NOMO-1 treated with DMSO at 0.1 percent for 48 hours (cell line): ENCODE measurements around the gene BTBD6.

ENCODE experiments used
- DNase-seq: peaks from one replicate; lab custom pipeline; 2025; ENCODE audit not compliant: unreplicated experiment; lab: John Stamatoyannopoulos, UW

The BTBD6 gene

DNA sequence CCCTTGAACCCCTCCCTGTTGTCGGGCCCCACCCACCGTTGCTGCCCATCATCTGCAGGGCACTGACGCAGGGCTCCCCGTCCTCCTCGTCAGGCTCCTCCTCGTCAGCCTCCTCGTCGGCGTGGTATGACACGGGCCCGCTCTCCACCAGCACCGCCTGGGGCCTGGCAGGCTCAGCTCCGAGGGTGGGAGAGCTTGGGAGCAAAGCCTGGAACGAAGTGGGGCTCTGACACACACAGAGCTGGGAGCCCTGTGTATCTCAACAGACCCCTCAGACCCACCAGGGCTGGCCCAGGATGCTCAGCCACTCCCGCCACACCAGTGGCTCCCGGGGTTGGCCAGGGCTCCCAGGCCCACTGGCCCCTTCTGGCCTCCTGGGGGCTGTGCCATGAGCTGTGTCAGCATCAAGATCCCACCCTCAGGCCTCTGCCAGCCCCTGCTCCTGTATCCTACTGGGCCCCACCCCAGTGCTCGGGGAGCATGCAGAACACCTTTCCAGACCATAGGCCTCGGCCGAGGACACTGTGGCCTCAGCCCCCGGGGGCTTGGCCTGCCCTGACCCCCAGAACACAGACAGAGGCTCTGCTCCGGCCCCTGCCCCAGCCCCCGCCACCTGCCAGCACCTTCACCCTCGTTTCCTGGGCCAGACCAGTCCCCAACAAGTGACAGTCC lies 37.1 kb upstream of the BTBD6 start:
- no peak for DNase-seq

DNA sequence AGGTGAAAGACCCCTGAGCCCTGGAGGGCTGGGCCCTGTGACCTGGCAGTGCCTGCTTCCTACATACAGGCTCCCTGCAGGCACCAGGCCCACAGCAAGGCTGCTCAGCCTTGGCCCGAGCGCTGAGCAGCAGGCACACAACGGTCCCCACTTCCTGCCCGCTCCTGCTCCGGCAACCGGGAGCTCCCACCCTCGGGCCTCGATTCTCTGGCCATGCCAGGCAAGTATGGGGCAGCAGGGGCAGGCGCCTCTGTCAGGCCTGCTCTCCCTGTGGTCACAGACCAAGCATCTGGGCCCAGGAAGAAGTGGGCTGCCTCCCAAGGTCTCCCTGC lies 36.6 kb upstream of the BTBD6 start:
- DNase-seq: no peak

GRCh38 chr14:105212541-105213300 lies 35.6 kb upstream of the BTBD6 start:
- DNase-seq: no peak

- DNase-seq: no peak
Measured at GRCh38 chr14:105213361-105213760, 35.0 kb upstream of the BTBD6 start.

GRCh38 chr14:105214324-105214915 lies 33.9 kb upstream of the BTBD6 start:
- no peak for DNase-seq

- DNase-seq: no peak
Measured at GRCh38 chr14:105215602-105216001, 32.7 kb upstream of the BTBD6 start.

DNA sequence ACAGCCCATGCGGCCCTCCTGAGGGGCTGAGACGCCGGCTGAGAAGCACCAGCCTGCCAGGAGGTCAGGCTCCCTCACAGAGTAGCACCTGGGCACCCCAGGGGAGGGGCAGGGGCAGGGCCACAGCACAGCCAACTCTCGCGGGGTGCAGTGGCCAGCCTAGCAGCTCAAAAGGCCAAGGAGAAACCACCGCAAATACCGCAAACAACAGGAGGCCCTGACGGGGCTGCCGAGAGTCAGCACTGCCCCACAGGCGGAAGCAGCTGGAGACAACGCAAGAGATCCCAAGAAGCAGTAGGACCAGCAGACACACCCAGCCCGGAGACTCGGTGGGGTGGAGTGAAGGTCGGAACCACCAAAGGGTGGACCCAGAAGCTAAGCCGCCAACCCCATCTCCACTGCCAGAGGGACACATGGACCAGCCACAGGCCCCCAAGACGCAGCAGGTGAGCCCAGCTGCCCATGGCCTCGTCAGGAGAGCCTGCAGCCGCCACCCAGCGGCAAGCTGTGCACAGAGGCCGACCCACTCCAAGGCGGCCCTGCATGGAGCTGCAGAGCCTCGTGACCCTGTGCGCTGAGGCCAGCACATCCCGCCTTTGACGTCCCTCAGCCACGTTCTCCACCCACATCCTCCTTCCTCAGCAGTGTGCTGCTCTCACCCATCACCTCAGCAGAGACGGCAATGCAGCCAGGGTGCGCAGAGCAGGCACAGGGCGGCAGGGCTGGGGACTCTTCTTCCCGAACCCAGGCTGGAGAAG lies 31.7 kb upstream of the BTBD6 start:
- no peak for DNase-seq

- DNase-seq: no peak
Measured at GRCh38 chr14:105217774-105218173, 30.6 kb upstream of the BTBD6 start.

DNA sequence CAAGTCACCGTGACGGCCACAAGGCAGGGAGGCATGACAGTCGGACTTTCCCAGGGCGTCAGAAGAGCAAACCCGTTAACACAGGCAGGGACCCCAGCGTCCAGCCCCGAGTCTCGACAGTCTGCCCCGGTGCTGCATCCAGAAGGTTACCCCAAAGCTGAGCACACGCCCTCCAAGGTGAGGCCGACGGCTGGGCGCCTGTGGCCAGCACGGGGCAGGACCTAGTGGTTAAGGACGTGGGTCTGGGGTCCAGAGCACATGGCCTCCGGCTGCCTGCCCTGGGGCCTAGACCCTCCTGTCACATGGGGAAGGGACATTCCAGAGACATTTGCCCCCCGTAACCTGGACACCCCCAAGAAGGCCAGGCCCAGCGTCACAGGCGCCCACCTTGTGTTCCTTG lies 29.7 kb upstream of the BTBD6 start:
- DNase-seq: no peak

DNA sequence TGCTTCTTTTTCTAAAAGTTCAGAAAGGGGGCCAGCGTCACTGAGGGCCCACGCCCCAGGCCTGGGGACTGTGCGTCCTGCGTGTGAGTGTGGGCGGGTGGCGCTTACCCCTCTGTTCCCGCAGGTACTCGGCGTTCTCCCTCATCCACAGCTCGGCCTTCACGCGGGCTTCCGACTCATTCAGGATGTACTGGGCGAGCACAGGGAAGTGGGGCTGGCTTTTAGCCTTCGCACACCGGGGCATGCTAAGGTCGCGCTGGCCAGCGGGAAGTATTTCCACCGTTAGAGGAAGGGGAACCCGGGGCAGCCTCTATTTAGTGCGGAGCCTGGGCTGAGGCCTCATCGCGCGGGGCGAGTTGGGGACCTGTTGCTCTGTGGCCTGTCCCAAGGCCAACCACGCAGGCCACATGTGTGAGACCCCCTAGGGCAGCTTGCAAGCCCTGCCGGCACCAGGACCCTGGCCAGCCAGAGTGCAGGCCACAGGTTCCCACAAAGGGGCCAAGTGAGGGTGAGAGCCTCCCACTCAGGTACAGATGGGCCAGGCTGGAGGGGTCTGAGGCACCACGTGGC lies 29.2 kb upstream of the BTBD6 start:
- DNase-seq: no peak

- no peak for DNase-seq
Measured at GRCh38 chr14:105219753-105220152, 28.6 kb upstream of the BTBD6 start.

DNA sequence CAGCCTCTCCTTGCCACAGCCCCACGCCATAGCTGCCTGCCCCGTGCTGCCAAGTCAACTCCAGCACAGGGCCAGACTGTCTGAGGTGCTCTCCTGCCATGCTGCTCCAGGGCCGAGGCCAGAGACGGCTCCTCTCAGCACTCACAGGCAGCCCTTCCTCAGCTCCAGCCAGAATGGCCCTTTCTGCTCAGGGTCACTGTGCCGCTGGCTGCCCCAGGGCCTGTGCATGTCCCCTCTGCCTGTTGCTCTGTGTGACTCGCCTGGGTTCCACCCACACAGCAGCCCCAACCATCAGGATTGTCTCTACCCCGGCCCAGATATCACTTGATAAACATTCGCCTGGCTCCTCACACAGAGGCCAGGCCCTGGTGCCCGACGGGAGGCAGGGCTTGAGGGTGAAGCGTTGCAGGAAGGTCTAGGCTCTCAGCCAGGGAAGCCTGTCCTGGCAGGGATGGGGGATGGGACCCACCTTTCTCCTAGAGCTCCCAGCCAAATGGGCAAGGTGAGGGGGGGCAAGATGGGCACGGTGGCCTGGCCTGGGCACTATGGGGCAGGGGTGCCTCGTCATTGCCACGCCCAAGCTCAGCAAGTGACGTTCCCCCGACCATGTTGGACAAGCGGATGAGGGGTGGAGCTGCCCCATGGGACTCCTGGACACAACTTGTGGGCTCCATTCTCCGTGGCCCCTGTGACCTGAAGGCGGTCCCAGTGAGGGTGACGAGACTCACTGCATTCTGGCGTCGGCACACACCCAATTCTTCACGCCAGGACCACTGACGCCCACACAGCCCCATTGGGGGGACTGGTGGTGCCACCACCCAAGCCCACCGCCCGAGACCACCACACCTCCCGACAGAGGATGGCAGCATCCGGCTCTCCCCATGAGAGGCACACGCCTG lies 27.4 kb upstream of the BTBD6 start:
- DNase-seq: no peak

DNA sequence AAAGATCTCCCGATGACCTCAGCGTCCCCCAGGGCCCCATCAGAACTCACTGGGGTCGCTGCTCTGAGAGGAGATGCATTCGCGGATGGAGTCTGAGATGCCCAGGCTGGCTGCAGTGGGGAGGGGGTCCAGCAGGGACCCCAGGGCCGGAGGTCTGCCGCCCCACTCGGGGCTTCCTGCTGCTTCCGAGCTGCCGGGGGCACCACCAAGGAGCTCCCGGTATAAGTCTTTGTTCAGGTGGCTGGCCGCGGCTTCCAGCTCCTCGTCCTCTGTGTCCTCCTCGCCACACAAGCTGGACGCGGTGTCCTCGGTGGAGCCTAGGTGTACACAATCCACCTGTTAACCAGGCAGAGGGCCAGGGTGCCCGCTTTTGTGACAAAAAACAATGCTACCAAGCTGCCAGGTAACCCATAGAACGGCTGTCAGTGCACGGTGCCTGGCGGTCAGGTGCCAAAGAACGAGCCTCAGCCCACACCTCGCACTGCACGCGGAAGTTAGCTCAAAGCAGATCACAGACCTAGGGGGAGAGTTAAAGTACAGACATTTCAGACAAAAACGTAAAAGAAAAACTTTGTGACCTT lies 26.6 kb upstream of the BTBD6 start:
- no peak for DNase-seq

DNA sequence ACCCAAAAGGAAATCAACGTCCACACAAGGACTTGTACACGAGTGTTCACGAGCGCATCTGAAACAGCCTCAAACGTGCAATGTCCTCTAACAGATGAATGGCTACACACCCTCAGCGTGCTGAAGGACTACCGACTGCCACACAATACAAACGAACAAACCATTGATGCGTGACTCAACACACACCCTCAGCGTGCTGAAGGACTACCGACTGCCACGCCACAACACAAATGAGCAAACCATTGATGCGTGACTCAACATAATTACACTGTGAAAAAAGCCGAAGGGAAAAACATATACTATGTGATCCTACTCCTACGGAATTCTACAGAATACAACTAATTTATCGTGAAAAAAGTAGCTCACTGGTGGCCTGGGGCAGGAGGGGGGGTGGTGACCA lies 25.1 kb upstream of the BTBD6 start:
- no peak for DNase-seq

GRCh38 chr14:105223770-105224544 lies 24.4 kb upstream of the BTBD6 start:
- DNase-seq: no peak

- no peak for DNase-seq
Measured at GRCh38 chr14:105224845-105225570, 23.3 kb upstream of the BTBD6 start.

DNA sequence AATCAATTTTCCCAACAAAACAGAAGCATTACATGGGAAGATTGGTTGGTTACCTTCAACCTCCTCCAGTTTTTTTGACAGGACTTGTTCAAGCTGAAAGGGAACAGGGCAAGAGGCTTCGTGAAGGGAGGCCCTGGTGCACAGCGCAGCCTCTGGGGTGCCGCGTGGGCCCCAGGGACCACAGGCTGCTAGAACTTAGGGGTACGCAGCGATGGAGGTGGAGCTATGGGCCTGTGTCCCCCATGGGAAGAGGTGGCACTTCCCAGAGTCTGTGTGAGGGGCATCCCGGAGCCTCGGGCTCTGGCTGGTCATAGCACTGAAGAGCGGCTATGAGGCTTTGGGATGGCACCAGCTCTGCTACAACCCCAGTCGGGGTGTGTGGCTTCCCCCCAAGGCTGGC lies 22.1 kb upstream of the BTBD6 start:
- no peak for DNase-seq

- DNase-seq: no peak
Measured at GRCh38 chr14:105227346-105227745, 21.0 kb upstream of the BTBD6 start.

- no peak for DNase-seq
Measured at GRCh38 chr14:105228562-105228961, 19.8 kb upstream of the BTBD6 start.
